CD14-positive monocyte (primary cell): ENCODE results near the gene STXBP4. TPM values are rescaled to one million over a fixed set of nuclear protein-coding genes. Genes with fewer than 3 reads are reported as not detected.

Experiments
- DNase-seq, 3 donors: peaks; one replicate each; pipeline ENCODE4 v3.0.0-alpha.2; 2011 to 2022
- H2AFZ ChIP-seq: 2 replicates; pipeline ENCODE4 v1.6.0; 2012; ENCODE audit warnings: mild to moderate bottlenecking, low read depth, low read length, inconsistent platforms; ENCODE audit not compliant: insufficient read depth, poor library complexity, severe bottlenecking
- H3K27ac ChIP-seq, 2 donors: 1 replicate in 1 of 2; 2 replicates in 1 of 2; pipeline ENCODE4 v1.5.1; 2012 to 2013; ENCODE audit warnings: low read length in 2 of 2, control low read depth in 1 of 2, inconsistent platforms in 1 of 2, low read depth in 1 of 2, mild to moderate bottlenecking in 1 of 2
- H3K27me3 ChIP-seq, 2 donors: one replicate each; pipeline versions ENCODE4 v1.6.0 to v1.6.1; 2011 to 2013; ENCODE audit warnings: low read length in 2 of 2; ENCODE audit not compliant: control insufficient read depth in 2 of 2, insufficient read depth in 2 of 2
- H3K36me3 ChIP-seq, 2 donors: replicated peaks in 1 of 2; 1 replicate in 1 of 2; 2 replicates in 1 of 2; pipeline versions ENCODE4 v1.5.1 to v1.6.1; 2012 to 2013; ENCODE audit warnings: low read length in 2 of 2, control low read depth in 1 of 2, inconsistent platforms in 1 of 2, mild to moderate bottlenecking in 1 of 2; ENCODE audit not compliant: insufficient read depth in 2 of 2, control insufficient read depth in 1 of 2
- H3K4me1 ChIP-seq, 2 donors: 1 replicate in 1 of 2; 2 replicates in 1 of 2; pipeline versions ENCODE4 v1.5.1 to v1.6.1; 2012 to 2013; ENCODE audit warnings: low read length in 2 of 2, control low read depth in 1 of 2, inconsistent platforms in 1 of 2, mild to moderate bottlenecking in 1 of 2, moderate library complexity in 1 of 2; ENCODE audit not compliant: insufficient read depth in 2 of 2, control insufficient read depth in 1 of 2
- H3K4me2 ChIP-seq: replicated peaks from 2 replicates; pipeline ENCODE3; 2012; ENCODE audit warnings: low read length, moderate library complexity, mild to moderate bottlenecking; ENCODE audit not compliant: poor library complexity, severe bottlenecking; ENCODE audit errors: extremely low read depth
- H3K4me3 ChIP-seq, 3 experiments: fragments of 200-600 bp in 1 of 3; sonication (generic) in 1 of 3; replicated peaks in 1 of 3; 1 replicate in 2 of 3; 2 replicates in 1 of 3; pipeline ENCODE4 v1.5.1; 2011 to 2013; ENCODE audit warnings: low read length in 3 of 3, mild to moderate bottlenecking in 3 of 3, control low read depth in 2 of 3, low read depth in 2 of 3, inconsistent platforms in 1 of 3, moderate library complexity in 1 of 3
- H3K79me2 ChIP-seq: 2 replicates; pipeline ENCODE4 v1.6.0; 2012; ENCODE audit warnings: mild to moderate bottlenecking, control low read depth, inconsistent platforms, low read length, moderate library complexity; ENCODE audit not compliant: insufficient read depth
- H3K9ac ChIP-seq: 2 replicates; pipeline ENCODE4 v1.6.0; 2017; ENCODE audit warnings: low read length, mild to moderate bottlenecking; ENCODE audit not compliant: insufficient read depth, poor library complexity, severe bottlenecking
- H3K9me3 ChIP-seq, 2 donors: replicated peaks in 1 of 2; 1 replicate in 1 of 2; 2 replicates in 1 of 2; pipeline versions ENCODE4 v1.5.1 to v1.6.1; 2012 to 2013; ENCODE audit warnings: low read length in 2 of 2, control low read depth in 1 of 2; ENCODE audit not compliant: control insufficient read depth in 1 of 2, insufficient read depth in 1 of 2
- H4K20me1 ChIP-seq: 2 replicates; pipeline ENCODE4 v1.6.0; 2012; ENCODE audit warnings: mild to moderate bottlenecking, low read length, control low read depth, moderate library complexity; ENCODE audit not compliant: insufficient read depth
- H3K27ac Mint-ChIP-seq, 7 donors: one replicate each; pipeline ENCODE4 v1.8.0; 2020; ENCODE audit warnings: mild to moderate bottlenecking in 7 of 7, mixed read lengths in 7 of 7, moderate library complexity in 6 of 7, inconsistent platforms in 2 of 7
- H3K27me3 Mint-ChIP-seq, 3 donors: one replicate each; pipeline ENCODE4 v1.8.0; 2021 to 2022; ENCODE audit warnings: low read depth in 3 of 3, mild to moderate bottlenecking in 3 of 3, mixed read lengths in 3 of 3, moderate library complexity in 3 of 3, inconsistent platforms in 1 of 3
- H3K36me3 Mint-ChIP-seq, 2 donors: one replicate each; pipeline ENCODE4 v1.8.0; 2020; ENCODE audit warnings: mixed read lengths in 2 of 2, inconsistent platforms in 1 of 2, mild to moderate bottlenecking in 1 of 2
- H3K4me1 Mint-ChIP-seq: one replicate; pipeline ENCODE4 v1.8.0; 2020; ENCODE audit warnings: mild to moderate bottlenecking, mixed read lengths
- H3K4me3 Mint-ChIP-seq, 2 donors: one replicate each; pipeline ENCODE4 v1.8.0; 2020; ENCODE audit warnings: mild to moderate bottlenecking in 2 of 2, mixed read lengths in 2 of 2, moderate library complexity in 1 of 2
- H3K9me3 Mint-ChIP-seq, 7 donors: one replicate each; pipeline ENCODE4 v1.8.0; 2020 to 2022; ENCODE audit warnings: mixed read lengths in 7 of 7, mild to moderate bottlenecking in 6 of 7, moderate library complexity in 6 of 7, inconsistent platforms in 2 of 7
- WGBS: methylation state at CpG from one replicate; pipeline ENCODE4 v1.1.5; 2013; ENCODE audit warnings: missing lambda C conversion rate; ENCODE audit not compliant: insufficient coverage; 5-methylcytosine and 5-hydroxymethylcytosine counted together
- intact Hi-C, 2 donors: fragments of 100-400 bp; cut with micrococcal nuclease; formaldehyde crosslinking; loops; one replicate each; pipeline versions ENCODE4 v1.15.0 to v1.15.1; 2023
- polyA plus RNA-seq, 3 donors: library from polyadenylated mRNA; depleted of rRNA in 1 of 3; unstranded in 2 of 3; stranded (reverse) in 1 of 3; fragments of 300-500 nt in 2 of 3; fragments of >200 nt in 1 of 3; fragmentation: Illumina TruSeq in 2 of 3; gene quantifications; 1 replicate in 2 of 3; 2 replicates in 1 of 3; pipeline ENCODE4 v1.2.3, GENCODE V29; 2012 to 2021
- TF ChIP-seq, protein P1 (sequence below): fragments of 200-600 bp; IDR thresholded peaks from one replicate; pipeline ENCODE4 v1.8.0; 2022; ENCODE audit warnings: antibody characterized with exemption, mild to moderate bottlenecking

STXBP4 gene
- polyA plus RNA-seq, 3 donors: 0.27 to 1.8 (median 0.44) TPM

DNA sequence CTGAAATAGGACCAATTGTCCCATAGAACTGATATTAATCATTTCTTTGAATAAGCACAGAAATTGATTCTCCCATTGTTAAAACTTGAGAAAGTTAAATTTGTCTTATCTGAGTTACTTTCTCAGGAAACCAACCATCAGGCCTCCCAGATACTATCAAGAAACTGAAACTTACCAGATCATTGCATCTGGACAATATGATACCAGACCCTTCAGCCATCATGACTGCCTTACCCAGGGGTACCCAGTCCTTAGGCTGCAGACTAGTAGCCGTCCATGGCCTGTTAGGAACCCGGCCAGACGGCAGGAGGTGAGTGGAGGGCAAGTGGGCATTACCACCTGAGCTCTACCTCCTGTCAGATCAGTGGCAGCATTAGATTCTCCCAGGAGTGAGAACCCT lies 7.8 kb downstream of the STXBP4 start:
- Histone ChIP-seq H3K27me3 (no peaks in the 10 kb centered on the region), H3K9me3 (peaks cover 7% of the 10 kb centered on the region in 2 donors), H3K4me3 (no peak overlapping the region), H3K36me3 (no peaks in the 10 kb centered on the region), H3K9ac (no peak overlapping the region), H3K4me1 (no peaks in the 10 kb centered on the region), H3K79me2 (no peaks in the 10 kb centered on the region), H3K4me2 (no peak overlapping the region), H2AFZ (no peak overlapping the region), H4K20me1 (no peaks in the 10 kb centered on the region), H3K27ac (no peak overlapping the region)
- intact Hi-C loops: no loop called here
- no peak for DNase-seq
- H3K4me1 Mint-ChIP-seq: peaks cover 1% of the 10 kb centered on the region
- TF ChIP-seq, protein P1, sequence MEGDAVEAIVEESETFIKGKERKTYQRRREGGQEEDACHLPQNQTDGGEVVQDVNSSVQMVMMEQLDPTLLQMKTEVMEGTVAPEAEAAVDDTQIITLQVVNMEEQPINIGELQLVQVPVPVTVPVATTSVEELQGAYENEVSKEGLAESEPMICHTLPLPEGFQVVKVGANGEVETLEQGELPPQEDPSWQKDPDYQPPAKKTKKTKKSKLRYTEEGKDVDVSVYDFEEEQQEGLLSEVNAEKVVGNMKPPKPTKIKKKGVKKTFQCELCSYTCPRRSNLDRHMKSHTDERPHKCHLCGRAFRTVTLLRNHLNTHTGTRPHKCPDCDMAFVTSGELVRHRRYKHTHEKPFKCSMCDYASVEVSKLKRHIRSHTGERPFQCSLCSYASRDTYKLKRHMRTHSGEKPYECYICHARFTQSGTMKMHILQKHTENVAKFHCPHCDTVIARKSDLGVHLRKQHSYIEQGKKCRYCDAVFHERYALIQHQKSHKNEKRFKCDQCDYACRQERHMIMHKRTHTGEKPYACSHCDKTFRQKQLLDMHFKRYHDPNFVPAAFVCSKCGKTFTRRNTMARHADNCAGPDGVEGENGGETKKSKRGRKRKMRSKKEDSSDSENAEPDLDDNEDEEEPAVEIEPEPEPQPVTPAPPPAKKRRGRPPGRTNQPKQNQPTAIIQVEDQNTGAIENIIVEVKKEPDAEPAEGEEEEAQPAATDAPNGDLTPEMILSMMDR: no peak
- peaks cover 0 to 1% (median 0%) of the 10 kb centered on the region in 3 donors for H3K27me3 Mint-ChIP-seq
- WGBS: 100% methylated on average over 2 of the region's 3 CpGs
- H3K36me3 Mint-ChIP-seq: no peaks in the 10 kb centered on the region
- no peak overlapping the region for H3K27ac Mint-ChIP-seq
- H3K9me3 Mint-ChIP-seq: peaks cover 4 to 12% (median 8%) of the 10 kb centered on the region in 7 donors
- H3K4me3 Mint-ChIP-seq: no peak overlapping the region

DNA sequence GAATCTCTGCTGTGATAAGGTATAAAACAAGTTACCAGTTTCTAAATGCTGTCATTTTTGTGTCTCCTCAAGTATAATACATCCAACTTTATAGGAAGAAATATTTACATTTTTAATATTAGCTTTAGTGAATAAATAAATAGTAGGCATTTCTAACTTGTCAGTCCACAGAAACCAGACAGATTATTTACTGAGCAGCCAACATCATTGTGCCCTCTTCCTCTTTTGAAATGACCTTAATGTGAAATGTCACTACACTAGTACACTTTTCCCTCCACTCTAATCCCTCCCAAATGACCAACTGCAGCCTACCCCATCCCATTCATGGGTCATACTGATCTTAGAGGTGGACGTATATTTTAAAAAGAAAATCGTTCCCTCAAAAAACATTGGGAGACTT lies 9.2 kb downstream of the STXBP4 start:
- no peak overlapping the region for H3K27ac ChIP-seq
- Mint-ChIP-seq H3K9me3 (peaks cover 4 to 12% (median 8%) of the 10 kb centered on the region in 7 donors), H3K4me3 (no peak overlapping the region), H3K27ac (no peak overlapping the region), H3K36me3 (no peaks in the 10 kb centered on the region), H3K27me3 (peaks cover 0 to 1% (median 0%) of the 10 kb centered on the region in 3 donors), H3K4me1 (peaks cover 1% of the 10 kb centered on the region)
- H3K27me3 ChIP-seq: no peaks in the 10 kb centered on the region
- H3K4me1 ChIP-seq: no peaks in the 10 kb centered on the region
- no peak overlapping the region for H3K9ac ChIP-seq
- H3K79me2 ChIP-seq: no peaks in the 10 kb centered on the region
- no peak for DNase-seq
- no peaks in the 10 kb centered on the region for H4K20me1 ChIP-seq
- no peak overlapping the region for H3K4me2 ChIP-seq
- H3K9me3 ChIP-seq: peaks cover 7% of the 10 kb centered on the region in 2 donors
- TF ChIP-seq, protein P1: no peak
- no peak overlapping the region for H3K4me3 ChIP-seq
- H3K36me3 ChIP-seq: no peaks in the 10 kb centered on the region
- intact Hi-C loops: no loop called here
- no CpG with 5 or more reads among the region's 2 CpGs for WGBS
- H2AFZ ChIP-seq: no peak overlapping the region
